ENCODE data around the gene LETMD1. TPM values are rescaled to one million over a fixed set of nuclear protein-coding genes. Genes with fewer than 3 reads are reported as not detected.

The LETMD1 gene
- polyA plus RNA-seq, 1 experiment, result 57.1 TPM

DNA sequence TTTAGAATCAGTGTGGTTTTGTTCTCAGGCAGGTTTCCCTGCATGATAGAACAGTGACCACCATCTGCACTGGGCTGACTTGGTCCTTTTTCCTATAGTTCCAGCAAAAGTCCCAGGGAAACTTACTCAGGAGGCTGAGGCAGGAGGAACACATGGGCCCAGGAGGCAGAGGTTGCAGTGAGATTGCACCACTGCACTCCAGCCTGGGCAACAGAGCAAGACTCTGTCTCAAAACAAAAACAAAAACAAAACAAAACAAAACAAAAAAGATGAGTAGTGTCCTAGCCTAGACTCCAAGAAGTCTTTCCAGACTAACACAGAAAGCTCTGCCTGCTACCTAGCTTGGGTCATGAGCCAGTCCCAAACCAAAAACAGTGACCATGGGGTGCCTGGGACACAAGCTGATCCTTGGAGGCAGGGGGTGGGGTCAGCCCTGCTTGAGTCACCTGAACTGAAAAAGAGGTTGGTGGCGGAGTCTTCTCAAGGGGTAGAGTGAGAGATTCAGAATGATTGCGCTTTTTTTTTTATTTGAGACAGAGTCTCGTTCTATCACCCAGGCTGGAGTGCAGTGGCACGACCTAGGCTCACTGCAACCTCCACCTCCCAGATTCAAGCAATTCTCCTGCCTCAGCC is 14.6 kb upstream of the LETMD1 start:
- no peaks in the 10 kb centered on the region for H3K36me3 ChIP-seq (ENCODE audit: control insufficient read depth, insufficient read depth, low read length)
- H3K4me3 ChIP-seq (ENCODE audit: low read depth, low read length), result no peak overlapping the region
- no peaks in the 10 kb centered on the region for H3K27me3 ChIP-seq (ENCODE audit: control insufficient read depth, insufficient read depth, low read length)
- no peak for DNase-seq (ENCODE audit: low read depth)
- TF ChIP-seq, protein P1, sequence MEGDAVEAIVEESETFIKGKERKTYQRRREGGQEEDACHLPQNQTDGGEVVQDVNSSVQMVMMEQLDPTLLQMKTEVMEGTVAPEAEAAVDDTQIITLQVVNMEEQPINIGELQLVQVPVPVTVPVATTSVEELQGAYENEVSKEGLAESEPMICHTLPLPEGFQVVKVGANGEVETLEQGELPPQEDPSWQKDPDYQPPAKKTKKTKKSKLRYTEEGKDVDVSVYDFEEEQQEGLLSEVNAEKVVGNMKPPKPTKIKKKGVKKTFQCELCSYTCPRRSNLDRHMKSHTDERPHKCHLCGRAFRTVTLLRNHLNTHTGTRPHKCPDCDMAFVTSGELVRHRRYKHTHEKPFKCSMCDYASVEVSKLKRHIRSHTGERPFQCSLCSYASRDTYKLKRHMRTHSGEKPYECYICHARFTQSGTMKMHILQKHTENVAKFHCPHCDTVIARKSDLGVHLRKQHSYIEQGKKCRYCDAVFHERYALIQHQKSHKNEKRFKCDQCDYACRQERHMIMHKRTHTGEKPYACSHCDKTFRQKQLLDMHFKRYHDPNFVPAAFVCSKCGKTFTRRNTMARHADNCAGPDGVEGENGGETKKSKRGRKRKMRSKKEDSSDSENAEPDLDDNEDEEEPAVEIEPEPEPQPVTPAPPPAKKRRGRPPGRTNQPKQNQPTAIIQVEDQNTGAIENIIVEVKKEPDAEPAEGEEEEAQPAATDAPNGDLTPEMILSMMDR (IDR thresholded peaks at IDR 0.05; ENCODE audit: insufficient read depth, low read depth, low read length), result no peak
- CTCF ChIA-PET, result interaction anchor here (1.8 kb wide), 1 partner anchor 14 kb away, joined by 7 read pairs; no protein-coding TSS in a partner anchor
- POLR2A ChIA-PET, result no interaction called here

DNA sequence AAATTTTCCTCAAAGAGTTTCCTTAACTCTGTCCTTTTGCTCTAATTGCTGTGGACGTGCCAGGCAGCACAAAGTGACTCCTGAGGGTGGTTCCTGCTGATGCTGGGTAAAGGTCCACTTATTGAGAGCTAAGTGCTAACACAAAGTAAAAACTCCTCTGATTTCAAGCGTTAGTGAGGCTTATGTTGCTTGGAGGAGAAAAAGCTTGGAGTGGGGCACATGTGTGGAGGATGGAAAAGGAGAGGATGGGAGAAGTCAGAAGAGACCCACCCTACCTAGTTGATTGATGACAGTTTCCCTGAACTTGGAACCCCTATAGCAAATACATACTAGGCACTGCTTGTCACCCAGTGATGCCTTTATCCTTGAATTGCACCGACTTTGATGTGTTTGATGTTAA is 11.8 kb upstream of the LETMD1 start:
- H3K27me3 ChIP-seq (ENCODE audit: control insufficient read depth, insufficient read depth, low read length), result no peaks in the 10 kb centered on the region
- H3K36me3 ChIP-seq (ENCODE audit: control insufficient read depth, insufficient read depth, low read length), result no peaks in the 10 kb centered on the region
- ChIA-PET POLR2A (no interaction called here), CTCF (interaction anchor here (0.7 kb wide), 1 partner anchor 11 kb away, joined by 3 read pairs; no protein-coding TSS in a partner anchor)
- TF ChIP-seq, protein P1 (IDR thresholded peaks at IDR 0.05; ENCODE audit: insufficient read depth, low read depth, low read length), result no peak
- DNase-seq (ENCODE audit: low read depth), result no peak
- no peak overlapping the region for H3K4me3 ChIP-seq (ENCODE audit: low read depth, low read length)

DNA sequence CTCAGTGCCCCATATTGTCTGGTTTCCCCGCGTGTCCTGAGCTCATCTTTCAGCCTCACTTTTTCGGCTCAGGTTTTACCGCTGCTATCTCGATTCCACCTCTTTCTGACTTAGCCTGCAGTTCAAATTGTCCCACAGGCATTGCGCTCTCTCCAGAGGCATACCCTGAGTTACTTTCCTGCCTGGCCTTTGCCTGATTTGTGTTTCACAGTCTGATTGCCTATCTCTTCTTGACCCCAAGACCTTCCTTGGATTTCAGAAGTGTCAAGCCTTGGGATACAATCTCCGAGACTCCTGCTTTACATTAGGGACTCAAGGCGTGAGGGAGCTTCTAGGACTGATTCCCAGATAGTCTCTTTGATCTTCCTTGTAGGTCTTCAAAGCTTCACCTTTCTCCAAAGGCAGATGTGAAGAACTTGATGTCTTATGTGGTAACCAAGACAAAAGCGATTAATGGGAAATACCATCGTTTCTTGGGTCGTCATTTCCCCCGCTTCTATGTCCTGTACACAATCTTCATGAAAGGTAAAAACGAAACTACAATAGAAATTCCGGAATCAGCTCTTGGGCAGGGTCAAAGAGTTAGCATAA is 629 bp downstream of the LETMD1 start:
- ChIA-PET POLR2A (no interaction called here), CTCF (interaction anchor here (1.2 to 2.1 kb wide), 3 partner anchors 14 to 232 kb away, joined by 3 to 4 read pairs (median 3); no protein-coding TSS in a partner anchor)
- DNase-seq (ENCODE audit: low read depth), result no peak
- Histone ChIP-seq H3K36me3 (ENCODE audit: control insufficient read depth, insufficient read depth, low read length) (no peaks in the 10 kb centered on the region), H3K4me3 (ENCODE audit: low read depth, low read length) (peak overlapping the region; percentile 69), H3K27me3 (ENCODE audit: control insufficient read depth, insufficient read depth, low read length) (no peaks in the 10 kb centered on the region)
- TF ChIP-seq, protein P1 (IDR thresholded peaks at IDR 0.05; ENCODE audit: insufficient read depth, low read depth, low read length), result no peak

DNA sequence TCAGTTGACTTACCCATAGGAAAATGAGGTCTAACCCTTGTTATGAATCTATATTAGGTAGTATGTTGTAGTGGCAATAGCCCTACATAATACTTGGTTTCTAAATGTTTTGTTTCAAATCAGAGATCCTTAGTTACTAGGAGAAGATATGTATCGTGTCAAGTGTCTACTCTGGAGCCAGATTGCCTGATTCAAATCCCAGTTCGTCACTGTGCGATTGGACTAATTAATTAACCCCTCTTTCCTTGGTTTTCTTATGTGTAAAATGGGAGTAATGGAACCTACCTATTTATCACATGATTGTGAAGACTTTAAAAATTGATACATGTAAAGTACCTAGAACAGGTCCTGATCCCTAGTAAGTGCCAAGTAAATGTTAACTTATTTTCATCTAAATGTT is 1.4 kb downstream of the LETMD1 start:
- Histone ChIP-seq H3K4me3 (ENCODE audit: low read depth, low read length) (no peak overlapping the region), H3K27me3 (ENCODE audit: control insufficient read depth, insufficient read depth, low read length) (no peaks in the 10 kb centered on the region), H3K36me3 (ENCODE audit: control insufficient read depth, insufficient read depth, low read length) (no peaks in the 10 kb centered on the region)
- ChIA-PET POLR2A (no interaction called here), CTCF (interaction anchor here (1.0 to 2.1 kb wide), 2 partner anchors 65 to 224 kb away, joined by 3 to 4 read pairs; no protein-coding TSS in a partner anchor)
- TF ChIP-seq, protein P1 (IDR thresholded peaks at IDR 0.05; ENCODE audit: insufficient read depth, low read depth, low read length), result no peak
- no peak for DNase-seq (ENCODE audit: low read depth)

DNA sequence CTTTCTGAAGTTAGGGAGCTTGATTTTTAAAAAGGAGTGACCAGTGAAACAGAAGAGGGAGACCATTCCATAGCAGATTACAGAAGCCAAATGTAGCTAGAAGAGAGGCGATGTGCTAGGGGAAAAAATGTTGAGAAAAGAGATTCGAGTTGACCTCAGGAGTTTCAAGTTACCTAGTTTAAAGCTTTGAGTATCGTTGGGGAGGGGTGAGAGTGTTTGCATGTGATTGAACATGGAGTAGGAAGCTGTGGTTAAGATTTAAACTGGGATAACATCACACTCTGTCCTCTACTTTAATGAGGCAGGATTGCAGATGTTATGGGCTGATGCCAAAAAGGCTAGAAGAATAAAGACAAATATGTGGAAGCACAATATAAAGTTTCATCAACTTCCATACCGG is 3.7 kb downstream of the LETMD1 start:
- no peaks in the 10 kb centered on the region for H3K27me3 ChIP-seq (ENCODE audit: control insufficient read depth, insufficient read depth, low read length)
- peak; percentile 4 for DNase-seq (ENCODE audit: low read depth)
- H3K4me3 ChIP-seq (ENCODE audit: low read depth, low read length), result no peak overlapping the region
- TF ChIP-seq, protein P1 (IDR thresholded peaks at IDR 0.05; ENCODE audit: insufficient read depth, low read depth, low read length), result no peak
- H3K36me3 ChIP-seq (ENCODE audit: control insufficient read depth, insufficient read depth, low read length), result peaks cover 4% of the 10 kb centered on the region
- ChIA-PET CTCF (interaction anchor here (0.6 to 1.1 kb wide), 4 partner anchors 9 to 127 kb away, joined by 3 to 4 read pairs (median 3); a partner anchor contains a TSS), POLR2A (no interaction called here)
